ENCODE results near the gene KCNE2.
"Not testable (repeated sequence)": the region's sequence is repeated elsewhere in the genome, so short reads cannot be mapped to it uniquely, and the experiment has no call there.

Gene KCNE2

GRCh38 chr21:34417448-34418077 is 53.8 kb downstream of the KCNE2 start:
- not testable (repeated sequence) for DNase-seq

Measured in right kidney (tissue), 1 donor.